ENCODE measurements around the gene DPAGT1.
"Not testable (repeated sequence)": the region's sequence is repeated elsewhere in the genome, so short reads cannot be mapped to it uniquely, and the experiment has no call there.

DPAGT1 gene

DNA sequence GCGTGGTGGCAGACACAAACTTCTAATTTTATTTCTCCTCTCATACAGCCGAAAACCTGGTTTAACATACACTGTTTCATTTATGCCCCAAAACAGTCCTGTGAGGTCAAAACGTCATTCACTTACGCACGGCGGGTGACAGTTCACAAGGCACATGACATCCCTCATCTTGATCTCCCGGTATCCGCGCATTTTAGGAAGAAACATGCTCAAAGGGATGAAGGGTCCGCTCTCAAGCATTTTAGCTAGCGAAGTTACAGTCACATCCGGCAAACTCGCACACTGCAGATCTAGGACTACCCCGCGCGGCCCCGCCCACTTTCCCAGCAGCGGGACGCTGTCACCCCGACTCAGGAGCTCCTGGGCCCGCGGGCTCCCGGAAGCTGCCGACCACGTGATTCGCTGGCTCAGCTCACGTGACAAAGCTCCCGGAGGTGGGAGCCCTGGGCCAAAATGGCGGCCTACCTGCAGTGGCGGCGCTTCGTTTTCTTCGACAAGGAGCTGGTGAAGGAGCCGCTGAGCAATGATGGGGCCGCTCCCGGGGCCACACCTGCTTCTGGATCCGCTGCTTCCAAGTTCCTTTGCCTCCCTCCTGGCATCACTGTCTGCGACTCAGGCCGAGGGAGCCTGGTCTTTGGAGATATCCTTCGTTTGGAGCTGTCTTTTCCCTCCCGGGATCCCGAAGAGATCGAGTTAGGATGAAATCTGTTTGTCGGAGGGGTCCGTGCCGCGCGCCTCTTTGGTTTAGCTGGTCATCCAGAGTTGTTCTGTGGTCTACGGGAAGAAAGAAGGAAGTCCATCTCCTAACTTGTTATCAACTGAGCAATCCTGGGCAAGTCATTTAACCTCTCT lies 34.1 kb downstream of the DPAGT1 start, which contains the start of gene VPS11:
Gene VPS11 (plus strand): TSS at position 448 of the 852 bp plus-strand sequence. CDS start 6 bp downstream, at position 454.
- peak within 1 kb of the TSS; percentile 83 for H3K4me3 ChIP-seq (ENCODE audit: low read depth, low read length)
- DNase-seq (ENCODE audit: low read depth) = peak; percentile 78

GRCh38 chr11:119065369-119065768 lies 36.3 kb downstream of the DPAGT1 start:
- DNase-seq (ENCODE audit: low read depth) = no peak
- H3K4me3 ChIP-seq (ENCODE audit: low read depth, low read length) = no peak overlapping the region

- DNase-seq (ENCODE audit: low read depth) = no peak
- H3K4me3 ChIP-seq (ENCODE audit: low read depth, low read length) = no peak overlapping the region
These were observed 38.9 kb downstream of the DPAGT1 start for GRCh38 chr11:119062779-119063178.

GRCh38 chr11:119061256-119061655 lies 40.4 kb downstream of the DPAGT1 start:
- no peak overlapping the region for H3K4me3 ChIP-seq (ENCODE audit: low read depth, low read length)
- DNase-seq (ENCODE audit: low read depth) = no peak

DNA sequence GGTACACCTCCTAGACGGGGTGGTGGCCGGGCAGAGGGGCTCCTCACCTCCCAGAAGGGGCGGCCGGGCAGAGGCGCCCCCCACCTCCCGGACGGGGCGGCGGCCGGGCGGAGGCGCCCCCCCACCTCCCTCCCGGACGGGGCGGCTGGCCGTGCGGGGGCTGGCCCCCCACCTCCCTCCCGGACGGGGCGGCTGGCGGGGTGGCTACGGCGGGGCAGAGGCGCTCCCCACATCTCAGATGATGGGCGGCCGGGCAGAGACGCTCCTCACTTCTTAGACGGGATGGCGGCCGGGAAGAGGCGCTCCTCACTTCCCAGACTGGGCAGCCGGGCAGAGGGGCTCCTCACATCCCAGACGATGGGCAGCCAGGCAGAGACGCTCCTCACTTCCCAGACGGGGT lies 42.5 kb downstream of the DPAGT1 start:
- not testable (repeated sequence) for H3K4me3 ChIP-seq (ENCODE audit: low read depth, low read length); DNase-seq (ENCODE audit: low read depth)

DNA sequence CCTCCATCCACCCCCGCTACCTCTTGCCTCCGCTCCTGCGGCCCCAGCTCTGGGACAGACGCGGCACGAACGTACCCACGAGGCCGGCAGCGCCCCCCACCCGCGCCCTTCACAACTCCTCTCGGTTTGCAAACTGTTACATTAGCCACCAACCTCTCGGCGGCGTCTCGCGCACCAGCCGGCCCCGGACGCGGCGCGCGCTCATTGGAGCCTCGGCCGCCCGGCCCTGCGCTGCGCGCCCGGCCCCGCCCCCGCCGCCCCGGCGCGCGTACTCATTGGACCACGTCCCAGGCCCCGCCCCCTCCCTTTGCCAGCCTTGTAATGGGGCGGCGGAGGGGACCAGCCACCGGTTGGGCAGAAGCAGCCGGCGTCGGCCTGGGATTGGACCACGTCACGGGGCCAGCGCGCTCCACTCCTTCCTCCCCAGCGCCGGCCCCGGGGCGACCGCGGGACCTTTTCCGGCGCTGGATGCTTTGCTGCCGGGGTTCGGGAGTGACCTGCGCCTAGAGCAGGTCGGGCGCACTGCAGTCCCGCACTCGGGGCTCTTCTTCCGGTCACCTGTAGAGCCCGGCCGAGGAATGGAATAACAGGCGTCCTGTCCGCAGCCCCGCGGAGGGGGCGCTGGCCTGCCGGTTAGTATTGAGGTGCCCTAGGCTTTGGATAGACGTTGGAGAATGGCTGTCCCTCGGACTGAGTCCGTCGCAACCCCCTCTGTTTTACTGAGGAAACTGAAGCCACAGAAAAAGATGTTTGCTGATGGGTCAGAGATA lies 44.5 kb downstream of the DPAGT1 start, which contains the start of gene HYOU1:
Gene HYOU1 (minus strand): TSS at position 206 of the 770 bp plus-strand sequence. CDS start 1,045 bp downstream, outside the sequence.
- peak within 1 kb of the TSS; percentile 87 for H3K4me3 ChIP-seq (ENCODE audit: low read depth, low read length)
- DNase-seq (ENCODE audit: low read depth) = peak; percentile 84

GRCh38 chr11:119056421-119056999 lies 45.1 kb downstream of the DPAGT1 start:
- peak overlapping the region; percentile 87 for H3K4me3 ChIP-seq (ENCODE audit: low read depth, low read length)

GRCh38 chr11:119055901-119056300 lies 45.8 kb downstream of the DPAGT1 start:
- H3K4me3 ChIP-seq (ENCODE audit: low read depth, low read length) = peak overlapping the region; percentile 87
- DNase-seq (ENCODE audit: low read depth) = no peak

More at GRCh38 chr11:119056421-119056999, 45.1 kb downstream of the DPAGT1 start:
- DNase-seq (ENCODE audit: low read depth) = no peak

- H3K4me3 ChIP-seq (ENCODE audit: low read depth, low read length) = no peak overlapping the region
- DNase-seq (ENCODE audit: low read depth) = no peak
These were observed 47.2 kb downstream of the DPAGT1 start for GRCh38 chr11:119054418-119054817.

DNA sequence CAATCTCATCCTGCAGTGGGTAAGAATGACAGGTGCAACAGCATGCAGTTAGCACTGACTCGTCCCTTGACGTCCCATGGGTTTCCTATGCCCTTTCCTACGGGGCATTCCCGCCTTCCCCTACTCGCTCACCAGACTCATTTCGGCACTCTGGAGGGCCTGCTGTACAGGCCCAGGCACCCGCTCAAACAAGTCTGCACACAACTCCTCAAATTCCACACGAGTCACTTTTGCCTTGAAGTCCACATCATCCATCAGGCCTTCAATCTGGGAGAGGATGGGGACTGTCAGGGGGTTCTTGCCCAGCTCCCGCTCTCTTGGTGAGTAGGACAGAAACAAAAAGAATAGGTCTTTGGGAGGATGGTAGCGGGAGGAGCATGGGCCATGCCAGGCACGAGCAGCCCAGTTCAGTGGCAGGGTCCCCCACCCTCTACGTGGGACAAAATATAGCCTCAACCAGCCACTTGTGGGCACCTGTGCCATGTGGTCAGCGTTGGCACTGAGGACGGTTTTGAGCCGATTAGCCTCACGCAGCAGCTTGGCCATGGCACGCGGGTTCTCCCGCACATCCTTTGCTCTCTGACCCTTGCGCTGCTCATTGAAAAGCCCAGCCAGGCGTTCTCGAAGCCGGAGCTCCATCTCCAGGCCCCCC lies 49.4 kb downstream of the DPAGT1 start:
- no peak overlapping the region for H3K4me3 ChIP-seq (ENCODE audit: low read depth, low read length)
- no peak for DNase-seq (ENCODE audit: low read depth)

GRCh38 chr11:119051440-119052162 lies 50.1 kb downstream of the DPAGT1 start:
- no peak overlapping the region for H3K4me3 ChIP-seq (ENCODE audit: low read depth, low read length)
- DNase-seq (ENCODE audit: low read depth) = no peak

DNA sequence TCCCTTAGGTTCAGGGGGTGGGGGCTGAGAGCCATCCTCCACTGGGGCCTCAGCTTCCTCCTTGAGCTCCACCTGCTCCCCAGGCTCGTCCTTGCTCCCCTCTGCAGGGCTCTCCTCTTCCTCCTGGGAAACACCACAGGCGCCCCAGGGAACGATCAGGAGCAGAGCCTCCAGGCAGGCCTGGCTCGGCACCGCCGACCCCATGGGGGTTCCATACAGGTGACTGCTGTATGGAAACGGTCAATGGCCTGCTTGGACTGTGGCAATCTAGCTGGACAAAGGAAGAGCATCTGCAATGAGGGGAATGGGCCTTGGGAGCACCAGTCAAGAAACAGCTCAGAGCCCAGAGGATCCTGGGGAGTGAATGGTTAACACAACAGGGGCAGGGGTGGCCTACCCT lies 52.6 kb downstream of the DPAGT1 start:
- DNase-seq (ENCODE audit: low read depth) = no peak
- no peak overlapping the region for H3K4me3 ChIP-seq (ENCODE audit: low read depth, low read length)

- DNase-seq (ENCODE audit: low read depth) = no peak
These were observed 53.0 kb downstream of the DPAGT1 start for GRCh38 chr11:119048644-119049043.

GRCh38 chr11:119047205-119047604 lies 54.4 kb downstream of the DPAGT1 start:
- DNase-seq (ENCODE audit: low read depth) = no peak
- H3K4me3 ChIP-seq (ENCODE audit: low read depth, low read length) = no peak overlapping the region

More at GRCh38 chr11:119048644-119049043, 53.0 kb downstream of the DPAGT1 start:
- H3K4me3 ChIP-seq (ENCODE audit: low read depth, low read length) = no peak overlapping the region
